GM18502 (cell line): ENCODE results near the gene HCN2.

Source experiments
- ATAC-seq: cut with Tn5 transposase; IDR thresholded peaks from one replicate; pipeline ENCODE4 v1.9.1; 2021; ENCODE audit warnings: mild to moderate bottlenecking; ENCODE audit not compliant: unreplicated experiment, poor library complexity

The HCN2 gene

GRCh38 chr19:589693-590395, at the start of gene HCN2:
Gene HCN2 (plus strand): TSS chr19:589881. CDS start chr19:589946, 65 bp downstream.
- no peak for ATAC-seq

DNA sequence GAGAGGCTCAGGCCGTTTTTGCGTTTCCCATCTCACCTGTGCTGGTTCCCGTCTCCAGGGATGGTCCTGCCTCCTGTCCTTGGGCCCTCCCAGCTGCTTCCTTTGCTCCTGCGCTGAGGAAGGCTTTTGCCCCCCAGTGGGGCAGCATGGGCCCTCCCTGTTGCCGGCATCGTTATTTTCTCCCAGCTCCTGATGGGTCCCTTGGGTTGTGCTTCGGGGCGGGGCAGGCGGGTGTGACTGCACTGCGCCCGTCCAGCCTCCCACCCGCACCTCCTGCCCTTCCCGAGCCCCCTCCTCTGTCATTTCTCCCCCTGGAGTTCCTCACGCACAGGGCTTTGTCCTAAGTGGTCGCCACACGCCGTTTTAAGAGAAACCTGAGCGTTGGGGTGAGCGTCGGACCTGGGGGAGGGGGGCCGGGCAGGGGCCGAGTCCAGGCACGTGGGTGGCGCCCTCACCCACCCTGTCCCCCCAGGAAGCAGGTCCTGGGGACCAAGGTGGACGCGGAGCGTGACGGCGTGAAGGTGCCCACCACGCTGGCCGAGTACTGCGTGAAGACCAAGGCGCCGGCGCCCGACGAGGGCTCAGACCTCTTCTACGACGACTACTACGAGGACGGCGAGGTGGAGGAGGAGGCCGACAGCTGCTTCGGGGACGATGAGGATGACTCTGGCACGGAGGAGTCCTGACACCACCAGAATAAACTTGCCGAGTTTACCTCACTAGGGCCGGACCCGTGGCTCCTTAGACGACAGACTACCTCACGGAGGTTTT, 48.6 kb upstream of the HCN2 start:
- no peak for ATAC-seq

DNA sequence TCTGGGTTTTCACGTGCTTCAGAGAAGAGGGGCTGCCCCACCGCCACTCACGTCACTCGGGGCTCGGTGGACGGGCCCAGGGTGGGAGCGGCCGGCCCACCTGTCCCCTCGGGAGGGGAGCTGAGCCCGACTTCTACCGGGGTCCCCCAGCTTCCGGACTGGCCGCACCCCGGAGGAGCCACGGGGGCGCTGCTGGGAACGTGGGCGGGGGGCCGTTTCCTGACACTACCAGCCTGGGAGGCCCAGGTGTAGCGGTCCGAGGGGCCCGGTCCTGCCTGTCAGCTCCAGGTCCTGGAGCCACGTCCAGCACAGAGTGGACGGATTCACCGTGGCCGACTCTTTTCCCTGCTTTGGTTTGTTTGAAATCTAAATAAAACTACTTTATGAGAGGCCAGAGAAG, 48.0 kb upstream of the HCN2 start:
- no peak for ATAC-seq

GRCh38 chr19:542173-542866, 47.4 kb upstream of the HCN2 start:
- no peak for ATAC-seq

DNA sequence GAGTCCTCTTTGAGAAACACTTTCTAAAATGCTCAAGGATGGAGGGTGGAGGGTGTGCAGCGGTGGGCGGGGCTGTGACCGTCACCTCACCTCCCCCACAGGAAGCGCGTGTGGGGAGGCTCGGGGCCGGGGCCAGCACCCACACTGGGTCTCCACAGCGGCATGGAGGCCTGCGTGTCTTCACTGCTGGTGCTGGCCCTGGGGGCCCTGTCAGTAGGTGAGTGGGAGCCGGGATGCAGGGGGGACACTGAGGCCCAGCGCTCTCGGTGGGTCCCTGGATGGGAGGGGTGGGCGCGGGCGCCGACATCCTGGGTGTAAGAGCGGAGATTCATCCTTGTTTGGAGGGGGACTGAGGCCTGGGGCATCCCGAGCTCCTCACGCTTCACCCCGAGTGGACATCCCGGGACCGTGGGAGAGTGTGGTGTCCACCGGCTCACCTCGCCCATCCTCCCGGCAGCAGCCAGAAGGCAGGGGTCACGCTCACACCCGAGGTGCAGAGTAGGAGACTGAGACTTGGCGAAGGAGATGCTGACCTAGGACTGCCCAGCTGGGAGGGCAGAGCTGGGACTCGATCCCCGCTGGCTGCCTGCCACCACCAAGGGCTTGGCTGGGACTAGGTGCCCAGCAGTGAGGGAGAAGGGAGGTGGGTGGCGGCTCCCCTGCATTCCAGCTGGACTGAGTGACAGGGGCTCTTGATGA, 45.6 kb upstream of the HCN2 start, which contains the start of gene GZMM:
GZMM (plus strand) TSS at position 144 of the 699 bp plus-strand sequence; CDS start at position 163, 19 bp downstream.
- no peak for ATAC-seq

DNA sequence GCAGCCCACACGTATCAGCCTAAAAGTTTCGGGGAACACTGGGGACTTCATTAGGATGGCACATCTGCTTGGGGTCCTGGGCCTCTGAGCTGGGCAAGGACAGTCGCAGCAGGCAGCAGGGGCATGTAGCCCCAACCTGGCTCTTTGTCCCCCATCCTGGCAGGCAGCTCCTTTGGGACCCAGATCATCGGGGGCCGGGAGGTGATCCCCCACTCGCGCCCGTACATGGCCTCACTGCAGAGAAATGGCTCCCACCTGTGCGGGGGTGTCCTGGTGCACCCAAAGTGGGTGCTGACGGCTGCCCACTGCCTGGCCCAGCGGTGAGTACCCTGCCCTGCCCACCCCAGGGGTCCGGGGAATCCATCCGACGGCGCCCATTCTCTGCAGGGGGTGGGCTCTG, 42.6 kb upstream of the HCN2 start:
- no peak for ATAC-seq

GRCh38 chr19:547836-548720, 41.6 kb upstream of the HCN2 start:
- ATAC-seq, result no peak

DNA sequence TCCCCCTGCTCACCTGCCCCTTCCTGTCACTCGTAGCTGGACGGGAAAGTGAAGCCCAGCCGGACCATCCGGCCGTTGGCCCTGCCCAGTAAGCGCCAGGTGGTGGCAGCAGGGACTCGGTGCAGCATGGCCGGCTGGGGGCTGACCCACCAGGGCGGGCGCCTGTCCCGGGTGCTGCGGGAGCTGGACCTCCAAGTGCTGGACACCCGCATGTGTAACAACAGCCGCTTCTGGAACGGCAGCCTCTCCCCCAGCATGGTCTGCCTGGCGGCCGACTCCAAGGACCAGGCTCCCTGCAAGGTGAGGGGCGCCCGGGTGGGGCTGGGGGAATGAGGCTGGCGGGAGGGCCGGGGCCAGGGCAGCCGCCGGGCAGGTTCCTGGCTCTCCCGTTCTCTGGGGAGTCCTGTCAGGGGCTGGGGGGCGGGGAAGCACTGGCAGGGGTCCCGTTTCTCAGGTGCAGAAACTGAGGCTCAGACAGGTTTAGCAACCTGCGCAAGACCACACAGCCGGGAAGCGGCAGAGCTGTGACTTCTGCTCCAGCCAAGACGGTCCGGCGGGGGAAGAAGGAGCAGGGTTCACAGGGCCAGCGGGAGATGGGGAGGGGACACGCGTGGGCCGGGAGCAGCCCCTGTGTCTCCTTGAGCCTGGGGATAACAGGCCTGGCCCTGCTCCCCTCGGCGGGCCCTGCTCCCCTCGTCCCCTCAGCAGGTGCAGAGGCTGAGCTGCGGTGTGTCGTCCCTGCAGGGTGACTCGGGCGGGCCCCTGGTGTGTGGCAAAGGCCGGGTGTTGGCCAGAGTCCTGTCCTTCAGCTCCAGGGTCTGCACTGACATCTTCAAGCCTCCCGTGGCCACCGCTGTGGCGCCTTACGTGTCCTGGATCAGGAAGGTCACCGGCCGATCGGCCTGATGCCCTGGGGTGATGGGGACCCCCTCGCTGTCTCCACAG, 40.5 kb upstream of the HCN2 start:
- no peak for ATAC-seq

GRCh38 chr19:554817-555216, 34.9 kb upstream of the HCN2 start:
- ATAC-seq, result no peak

- ATAC-seq, result no peak
These were observed 34.2 kb upstream of the HCN2 start for GRCh38 chr19:555474-555808.

DNA sequence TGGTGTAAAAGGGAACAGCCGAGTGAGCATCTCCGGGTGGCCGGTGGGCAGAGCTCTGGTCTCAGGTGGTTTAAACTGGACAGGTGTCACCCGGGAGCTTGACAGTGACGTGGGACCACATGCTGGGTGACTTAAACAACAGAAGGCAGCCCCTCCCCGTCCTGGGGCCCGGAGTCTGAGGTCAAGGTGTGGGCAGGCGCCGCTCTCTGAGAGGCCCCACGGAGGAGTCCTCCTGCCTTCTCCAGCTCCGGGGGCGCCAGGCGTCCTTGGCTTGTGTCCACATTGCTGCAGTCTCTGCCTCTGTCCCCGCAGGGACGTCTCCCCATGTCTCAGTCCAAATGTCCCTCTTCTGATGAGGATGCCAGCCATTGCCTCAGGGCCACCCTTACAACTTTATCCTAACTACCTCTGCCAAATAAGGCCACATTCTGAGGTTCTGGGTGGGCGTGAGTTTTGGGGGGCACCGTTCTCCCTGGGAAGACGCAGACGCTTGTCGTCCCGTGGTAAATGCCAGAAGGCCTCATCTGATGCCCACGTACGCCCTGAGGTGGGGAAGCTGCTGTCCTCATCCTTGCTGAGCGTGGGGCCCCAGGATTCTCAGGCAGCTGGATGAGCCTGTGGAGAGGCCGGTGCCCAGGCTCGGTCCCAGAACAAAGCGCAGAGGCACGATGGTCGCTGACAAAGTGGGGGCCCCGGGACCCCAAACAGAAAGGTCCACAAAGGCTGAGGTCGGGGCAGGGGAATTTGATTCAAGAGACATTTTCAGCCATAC, 32.9 kb upstream of the HCN2 start:
- ATAC-seq, result no peak

- no peak for ATAC-seq
These were observed 30.8 kb upstream of the HCN2 start for GRCh38 chr19:558770-559439.

GRCh38 chr19:560121-560520, 29.6 kb upstream of the HCN2 start:
- ATAC-seq, result no peak

- no peak for ATAC-seq
These were observed 23.3 kb upstream of the HCN2 start for GRCh38 chr19:566403-566802.

DNA sequence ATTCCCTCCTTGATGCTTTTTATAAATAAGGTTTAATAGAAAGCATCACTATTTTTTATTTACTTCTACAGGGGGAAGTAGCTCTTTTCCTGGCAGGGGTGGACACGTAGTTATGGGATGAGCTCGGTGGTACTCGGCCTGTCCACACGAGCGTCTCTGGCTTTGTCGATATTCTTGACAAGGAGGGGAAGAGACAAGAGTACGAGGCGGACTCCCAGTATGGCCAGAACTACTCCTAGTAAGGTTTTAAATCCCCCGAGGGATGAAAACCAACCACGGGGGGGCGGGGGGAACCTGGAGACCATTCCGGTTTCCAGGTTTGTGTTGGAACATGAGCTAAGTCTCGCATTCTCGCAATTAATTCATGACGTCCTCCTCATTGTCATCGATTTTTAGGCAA, 22.8 kb upstream of the HCN2 start:
- ATAC-seq, result no peak

DNA sequence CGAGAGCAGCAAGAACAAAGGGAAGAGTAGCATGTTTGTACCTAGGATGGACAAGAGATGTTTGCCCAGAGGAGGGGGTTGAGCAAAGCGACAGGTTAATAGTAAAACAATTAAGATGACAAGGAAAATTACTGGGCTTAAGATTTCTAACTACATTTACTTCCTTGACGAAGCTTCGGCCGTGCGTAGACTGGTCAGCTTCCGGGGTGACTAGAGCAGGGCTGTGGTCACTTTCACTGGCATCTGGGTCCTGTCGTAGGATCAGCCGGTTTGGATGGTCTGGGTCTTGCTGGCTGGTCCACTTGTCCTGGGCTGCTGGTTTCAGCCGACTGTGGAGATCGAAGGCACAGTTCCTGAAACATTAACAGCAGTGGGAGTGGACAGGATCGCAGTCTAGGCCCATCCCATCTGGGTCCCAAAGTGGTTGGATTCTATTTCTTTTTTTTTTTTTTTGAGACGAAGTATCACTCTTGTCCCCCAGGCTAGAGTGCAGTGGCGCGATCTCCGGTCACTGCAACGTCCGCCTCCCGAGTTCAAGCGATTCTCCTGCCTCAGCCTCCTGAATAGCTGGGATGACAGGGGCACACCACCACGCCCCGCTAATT, 22.3 kb upstream of the HCN2 start:
- ATAC-seq, result no peak

DNA sequence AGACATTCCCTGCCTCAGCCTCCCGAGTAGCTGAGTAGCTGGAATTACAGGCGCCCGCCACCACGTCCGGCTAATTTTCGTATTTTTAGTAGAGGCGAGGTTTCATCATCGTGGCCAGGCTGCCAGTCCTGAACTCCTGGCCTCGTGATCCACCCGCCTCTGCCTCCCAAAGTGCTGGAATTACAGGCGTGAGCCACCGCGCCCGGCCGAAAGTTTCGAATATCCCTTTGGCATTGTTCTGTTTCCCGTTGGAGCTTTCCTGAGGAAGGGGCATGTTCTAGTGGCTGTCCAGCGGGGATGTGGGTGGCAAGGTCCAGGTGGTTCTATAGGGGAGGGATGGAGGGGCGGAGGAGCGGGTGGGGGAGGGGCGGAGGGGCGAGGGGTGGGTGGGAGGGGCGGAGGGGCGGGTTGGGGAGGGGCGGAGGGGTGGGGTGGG, 19.4 kb upstream of the HCN2 start:
- no peak for ATAC-seq
